ENCODE results near the gene LDLRAD4. TPM values are rescaled to one million over a fixed set of nuclear protein-coding genes. Genes with fewer than 3 reads are reported as not detected.
"Not testable (repeated sequence)": the region's sequence is repeated elsewhere in the genome, so short reads cannot be mapped to it uniquely, and the experiment has no call there.

The LDLRAD4 gene
- total and polyA plus RNA-seq, 2 donors (not counting 1 experiment from before 2014, with no cell fraction given) = 13.9 to 35.7 TPM

- Histone ChIP-seq H3K4me1 (ENCODE audit: control insufficient read depth in 2 of 2, insufficient read depth in 2 of 2, low read length in 2 of 2) (no peaks in the 10 kb centered on the region), H3K79me2 (ENCODE audit: control insufficient read depth, insufficient read depth, low read length) (no peaks in the 10 kb centered on the region), H4K20me1 (ENCODE audit: control insufficient read depth, insufficient read depth, low read length, poor library complexity, severe bottlenecking) (no peaks in the 10 kb centered on the region), H3K27me3 (replicated peaks in 1 of 4; ENCODE audit: control extremely low read depth in 1 of 4, control insufficient read depth in 3 of 4, insufficient read depth in 4 of 4, low read length in 3 of 4) (no peaks in the 10 kb centered on the region), H3K27ac (ENCODE audit: low read length in 2 of 2) (no peak overlapping the region), H3K9ac (ENCODE audit: low read length) (no peak overlapping the region), H2AFZ (ENCODE audit: insufficient read depth, low read depth, low read length, poor library complexity, severe bottlenecking) (no peak overlapping the region), H3K36me3 (replicated peaks in 1 of 2; ENCODE audit: control extremely low read depth in 1 of 2, control insufficient read depth in 1 of 2, extremely low read depth in 1 of 2, insufficient read depth in 2 of 2, low read length in 1 of 2) (peaks cover 0 to 2% of the 10 kb centered on the region in 2 experiments), H3K9me3 (ENCODE audit: control extremely low read depth in 1 of 3, control insufficient read depth in 2 of 3, insufficient read depth in 1 of 3, low read length in 2 of 3) (no peaks in the 10 kb centered on the region), H3K4me2 (replicated peaks; ENCODE audit: low read depth, low read length, poor library complexity, severe bottlenecking) (no peak overlapping the region), H3K4me3 (ENCODE audit: control extremely low read depth in 1 of 5, extremely low read depth in 1 of 5, insufficient read depth in 1 of 5, low read depth in 2 of 5, low read length in 4 of 5) (no peak overlapping the region)
- CTCF ChIA-PET = no interaction called here
- intact Hi-C loops (cut with micrococcal nuclease) = no loop called here
- H3K4me3 Mint-ChIP-seq = no peak overlapping the region
- ATAC-seq (ENCODE audit: low read depth) = no peak
- POLR2A ChIA-PET = no interaction called here
- 100% methylated on average over 1 of the region's 6 CpGs for WGBS (ENCODE audit: insufficient coverage)
- TF ChIP-seq EZH2 (IDR thresholded peaks at IDR 0.05; ENCODE audit: borderline replicate concordance, insufficient read depth, low read depth, low read length, poor library complexity, severe bottlenecking) (no peak), CTCF (IDR thresholded peaks at IDR 0.05) (no peak)
- no peak for DNase-seq
- no peaks in the 10 kb centered on the region for H3K27me3 Mint-ChIP-seq
- H3K9me3 Mint-ChIP-seq (ENCODE audit: insufficient read depth) = no peaks in the 10 kb centered on the region
- H3K27ac Mint-ChIP-seq = no peak overlapping the region
- peaks cover 6% of the 10 kb centered on the region for H3K4me1 Mint-ChIP-seq
These were observed 457.9 kb downstream of the LDLRAD4 start for GRCh38 chr18:13676471-13676870.

- H3K9me3 ChIP-seq (ENCODE audit: control extremely low read depth in 1 of 3, control insufficient read depth in 2 of 3, insufficient read depth in 1 of 3, low read length in 2 of 3); H3K4me1 Mint-ChIP-seq; H3K4me3 ChIP-seq (ENCODE audit: control extremely low read depth in 1 of 5, extremely low read depth in 1 of 5, insufficient read depth in 1 of 5, low read depth in 2 of 5, low read length in 4 of 5); H3K27me3 ChIP-seq (replicated peaks in 1 of 4; ENCODE audit: control extremely low read depth in 1 of 4, control insufficient read depth in 3 of 4, insufficient read depth in 4 of 4, low read length in 3 of 4); H3K4me2 ChIP-seq (replicated peaks; ENCODE audit: low read depth, low read length, poor library complexity, severe bottlenecking); H4K20me1 ChIP-seq (ENCODE audit: control insufficient read depth, insufficient read depth, low read length, poor library complexity, severe bottlenecking); H3K36me3 ChIP-seq (replicated peaks in 1 of 2; ENCODE audit: control extremely low read depth in 1 of 2, control insufficient read depth in 1 of 2, extremely low read depth in 1 of 2, insufficient read depth in 2 of 2, low read length in 1 of 2); H3K27ac ChIP-seq (ENCODE audit: low read length in 2 of 2); CTCF ChIA-PET; H3K27me3 Mint-ChIP-seq; H3K27ac Mint-ChIP-seq; ATAC-seq (ENCODE audit: low read depth); H3K4me1 ChIP-seq (ENCODE audit: control insufficient read depth in 2 of 2, insufficient read depth in 2 of 2, low read length in 2 of 2); intact Hi-C loops (cut with micrococcal nuclease); DNase-seq; H3K9me3 Mint-ChIP-seq (ENCODE audit: insufficient read depth); H3K9ac ChIP-seq (ENCODE audit: low read length); H3K4me3 Mint-ChIP-seq; H3K79me2 ChIP-seq (ENCODE audit: control insufficient read depth, insufficient read depth, low read length); POLR2A ChIA-PET; H2AFZ ChIP-seq (ENCODE audit: insufficient read depth, low read depth, low read length, poor library complexity, severe bottlenecking): not testable (repeated sequence)
- 97% methylated on average over 11 of the region's 13 CpGs for WGBS (ENCODE audit: insufficient coverage)
These were observed 458.8 kb downstream of the LDLRAD4 start for GRCh38 chr18:13677350-13677749.
